ENCODE results near the gene CCDC83. TPM values are rescaled to one million over a fixed set of nuclear protein-coding genes. Genes with fewer than 3 reads are reported as not detected.

Gene CCDC83
- total and polyA plus RNA-seq, 9 of the 15 experiments (the other 6 are each of a cell fraction or from before 2014, with no cell fraction given) = not detected

DNA sequence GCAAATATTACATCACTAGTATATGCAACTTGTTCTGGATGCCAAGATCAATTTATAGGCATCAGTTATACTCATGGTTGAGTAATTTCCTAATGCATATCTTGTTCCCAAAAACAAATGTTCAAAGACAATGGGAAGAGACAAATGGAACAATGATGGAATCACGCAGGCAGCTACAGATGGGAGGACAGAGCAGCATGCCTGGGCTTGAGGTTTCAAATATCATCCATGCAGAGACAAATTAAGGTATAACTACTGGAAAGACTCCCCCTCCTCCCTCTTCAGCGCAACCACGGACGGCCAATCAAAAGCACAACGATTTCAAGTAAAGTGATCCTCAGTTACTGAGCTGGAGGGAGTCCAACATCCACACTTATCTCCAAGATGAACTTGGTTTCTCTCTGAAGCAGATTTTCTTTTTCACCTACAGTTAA lies 106.8 kb downstream of the CCDC83 start:
- no peak for TF ChIP-seq ZNF589 (CRISPR knock-in tag; IDR thresholded peaks at IDR 0.05; ENCODE audit: low read depth)
- no peak for TF ChIP-seq EP300 (IDR thresholded peaks at IDR 0.05; ENCODE audit: low read length)
- TF ChIP-seq, protein P1, sequence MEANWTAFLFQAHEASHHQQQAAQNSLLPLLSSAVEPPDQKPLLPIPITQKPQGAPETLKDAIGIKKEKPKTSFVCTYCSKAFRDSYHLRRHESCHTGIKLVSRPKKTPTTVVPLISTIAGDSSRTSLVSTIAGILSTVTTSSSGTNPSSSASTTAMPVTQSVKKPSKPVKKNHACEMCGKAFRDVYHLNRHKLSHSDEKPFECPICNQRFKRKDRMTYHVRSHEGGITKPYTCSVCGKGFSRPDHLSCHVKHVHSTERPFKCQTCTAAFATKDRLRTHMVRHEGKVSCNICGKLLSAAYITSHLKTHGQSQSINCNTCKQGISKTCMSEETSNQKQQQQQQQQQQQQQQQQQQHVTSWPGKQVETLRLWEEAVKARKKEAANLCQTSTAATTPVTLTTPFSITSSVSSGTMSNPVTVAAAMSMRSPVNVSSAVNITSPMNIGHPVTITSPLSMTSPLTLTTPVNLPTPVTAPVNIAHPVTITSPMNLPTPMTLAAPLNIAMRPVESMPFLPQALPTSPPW (CRISPR knock-in tag; IDR thresholded peaks at IDR 0.05) = no peak
- FAIRE-seq (peak; percentile 32), ATAC-seq (no peak; the same call in 2 of the 3 replicates), DNase-seq (ENCODE audit: extremely low read depth in 1 of 4, low spot score in 3 of 4) (no peak)
- H3K9me1 ChIP-seq (ENCODE audit: control insufficient read depth, insufficient read depth, low read length) = no peaks in the 10 kb centered on the region
- H3K4me2 ChIP-seq (ENCODE audit: insufficient read depth, low read length) = no peak overlapping the region
- WGBS (ENCODE audit: insufficient coverage, low coverage, missing lambda C conversion rate) = 52% methylated on average over 5 of the region's 5 CpGs
- no peak overlapping the region for H3K27ac ChIP-seq (ENCODE audit: extremely low read depth, low read depth, low read length)
- H3K36me3 ChIP-seq (ENCODE audit: control insufficient read depth, insufficient read depth, low read length) = peaks cover 94% of the 10 kb centered on the region
- intact Hi-C loops (cut with micrococcal nuclease) (no loop called here), in situ Hi-C loops (cut with MboI) (no loop called here)
- ChIA-PET CTCF (ENCODE audit: low intra/inter-chr PET ratio) (no interaction called here), POLR2A (interaction anchor here (0.7 to 1.0 kb wide), 2 partner anchors 8 to 12 kb away, joined by 3 read pairs; no protein-coding TSS in a partner anchor)
- H3K9ac ChIP-seq (ENCODE audit: insufficient read depth in 1 of 2, low read depth in 2 of 2, low read length in 2 of 2) = no peak overlapping the region
- BruUV-seq (replicated peaks) = no TSS peak
- H3K9me3 ChIP-seq (replicated peaks; ENCODE audit: control insufficient read depth, insufficient read depth, low read depth, low read length) = no peaks in the 10 kb centered on the region
- H4K20me1 ChIP-seq (replicated peaks; ENCODE audit: control insufficient read depth, insufficient read depth, low read length) = no peaks in the 10 kb centered on the region; the same call in none of the 2 replicates
- no peaks in the 10 kb centered on the region; a peak in 1 of 5 replicates for H3K4me1 ChIP-seq (replicated peaks in 1 of 2; ENCODE audit: control insufficient read depth in 2 of 2, insufficient read depth in 2 of 2, low read length in 2 of 2)
- peaks cover 53% of the 10 kb centered on the region for H3K79me2 ChIP-seq (ENCODE audit: control insufficient read depth, insufficient read depth, low read length)
- no peak overlapping the region for H3K4me3 ChIP-seq
- no peak overlapping the region for H2AFZ ChIP-seq (ENCODE audit: low read depth, low read length)
- no peaks in the 10 kb centered on the region for H3K27me3 ChIP-seq (ENCODE audit: control insufficient read depth in 2 of 2, insufficient read depth in 2 of 2, low read length in 2 of 2)

DNA sequence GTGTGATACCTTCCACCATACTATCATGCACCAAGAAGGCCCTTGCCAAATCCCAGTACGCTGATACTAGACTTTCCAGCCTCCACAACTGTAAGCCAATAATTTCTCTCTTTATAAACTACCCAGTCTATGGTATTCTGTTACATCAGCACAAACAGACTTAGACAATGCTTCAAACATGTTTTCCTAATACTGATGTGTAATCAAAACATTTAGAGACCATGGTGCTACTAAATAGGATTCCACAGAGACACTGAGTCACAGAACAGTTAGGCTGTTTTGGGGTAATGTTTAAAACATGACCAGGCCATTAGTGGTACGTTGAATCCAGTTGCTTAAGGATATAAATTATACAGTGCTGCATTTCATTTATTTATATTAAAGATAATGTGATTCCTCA lies 110.0 kb downstream of the CCDC83 start:
- 95% methylated on average over 2 of the region's 2 CpGs for WGBS (ENCODE audit: insufficient coverage, low coverage, missing lambda C conversion rate)
- intact Hi-C loops (cut with micrococcal nuclease) (no loop called here), in situ Hi-C loops (cut with MboI) (no loop called here)
- Histone ChIP-seq H3K36me3 (ENCODE audit: control insufficient read depth, insufficient read depth, low read length) (peaks cover 96% of the 10 kb centered on the region), H3K9ac (ENCODE audit: insufficient read depth in 1 of 2, low read depth in 2 of 2, low read length in 2 of 2) (no peak overlapping the region), H2AFZ (ENCODE audit: low read depth, low read length) (no peak overlapping the region), H3K79me2 (ENCODE audit: control insufficient read depth, insufficient read depth, low read length) (peaks cover 85% of the 10 kb centered on the region), H3K4me2 (ENCODE audit: insufficient read depth, low read length) (no peak overlapping the region), H4K20me1 (replicated peaks; ENCODE audit: control insufficient read depth, insufficient read depth, low read length) (no peaks in the 10 kb centered on the region; the same call in none of the 2 replicates), H3K4me3 (no peak overlapping the region), H3K27me3 (ENCODE audit: control insufficient read depth in 2 of 2, insufficient read depth in 2 of 2, low read length in 2 of 2) (no peaks in the 10 kb centered on the region), H3K9me1 (ENCODE audit: control insufficient read depth, insufficient read depth, low read length) (no peaks in the 10 kb centered on the region), H3K27ac (ENCODE audit: extremely low read depth, low read depth, low read length) (no peak overlapping the region), H3K4me1 (replicated peaks in 1 of 2; ENCODE audit: control insufficient read depth in 2 of 2, insufficient read depth in 2 of 2, low read length in 2 of 2) (no peaks in the 10 kb centered on the region; a peak in 1 of 5 replicates), H3K9me3 (replicated peaks; ENCODE audit: control insufficient read depth, insufficient read depth, low read depth, low read length) (no peaks in the 10 kb centered on the region)
- ATAC-seq (no peak), DNase-seq (ENCODE audit: extremely low read depth in 1 of 4, low spot score in 3 of 4) (no peak), FAIRE-seq (no peak)
- 0 out of 2 replicates have a peak, but pooled peaks have one; percentile 4 for TF ChIP-seq MAFF (IDR thresholded peaks at IDR 0.05; ENCODE audit: low read length)
- TF ChIP-seq HIVEP1 (CRISPR knock-in tag; IDR thresholded peaks at IDR 0.05) = no peak
- peak; percentile 48; the same call in 1 of the 2 replicates for TF ChIP-seq C11orf30 (IDR thresholded peaks at IDR 0.05; ENCODE audit: low read depth)
- peak; percentile 73 for TF ChIP-seq ZNF316 (IDR thresholded peaks at IDR 0.05)
- no peak for TF ChIP-seq MCM7 (IDR thresholded peaks at IDR 0.05)
- ChIA-PET CTCF (ENCODE audit: low intra/inter-chr PET ratio) (no interaction called here), POLR2A (interaction anchor here (0.6 kb wide), 1 partner anchor 110 kb away, joined by 3 read pairs; the partner anchor contains the start of gene CCDC83)
- BruUV-seq (replicated peaks) = no TSS peak

All from K562 (cell line).